Osteocyte (in vitro differentiated cells): ENCODE measurements around the gene KRT5. TPM values are rescaled to one million over a fixed set of nuclear protein-coding genes. Genes with fewer than 3 reads are reported as not detected.
A peak's percentile ranks its signal among the peaks of the same experiment; 100 is the strongest.
"Not testable (repeated sequence)": the region's sequence is repeated elsewhere in the genome, so short reads cannot be mapped to it uniquely, and the experiment has no call there.

Experiments
- DNase-seq: peaks from one replicate; pipeline ENCODE4 v3.0.0; 2021; ENCODE audit warnings: mixed read lengths; ENCODE audit not compliant: unreplicated experiment; ENCODE audit errors: extremely low spot score
- H3K27ac Mint-ChIP-seq: one replicate; pipeline ENCODE4 v1.8.0; 2021; ENCODE audit warnings: mild to moderate bottlenecking, mixed read lengths; ENCODE audit not compliant: unreplicated experiment
- H3K27me3 Mint-ChIP-seq: one replicate; pipeline ENCODE4 v1.8.0; 2021; ENCODE audit warnings: mixed read lengths; ENCODE audit not compliant: unreplicated experiment
- H3K36me3 Mint-ChIP-seq: one replicate; pipeline ENCODE4 v1.8.0; 2021; ENCODE audit warnings: mixed read lengths; ENCODE audit not compliant: unreplicated experiment
- H3K4me1 Mint-ChIP-seq: one replicate; pipeline ENCODE4 v1.8.0; 2021; ENCODE audit warnings: mixed read lengths; ENCODE audit not compliant: unreplicated experiment
- H3K4me3 Mint-ChIP-seq: one replicate; pipeline ENCODE4 v1.8.0; 2021; ENCODE audit warnings: mild to moderate bottlenecking, moderate library complexity, mixed read lengths; ENCODE audit not compliant: unreplicated experiment
- H3K9me3 Mint-ChIP-seq: one replicate; pipeline ENCODE4 v1.8.0; 2021; ENCODE audit warnings: mixed read lengths; ENCODE audit not compliant: unreplicated experiment
- total RNA-seq: library from RNA; stranded (reverse); gene quantifications from 2 replicates; pipeline ENCODE4 v1.2.1, GENCODE V29; 2021
- TF ChIP-seq, protein P1 (sequence below): fragments of 200-600 bp; sonication (generic); IDR thresholded peaks from 2 replicates; pipeline ENCODE4 v1.5.0; 2021; ENCODE audit warnings: antibody characterized with exemption, mild to moderate bottlenecking, moderate library complexity

Gene KRT5
- total RNA-seq, 1 donor from 2014 or later, result not detected

- TF ChIP-seq, protein P1, sequence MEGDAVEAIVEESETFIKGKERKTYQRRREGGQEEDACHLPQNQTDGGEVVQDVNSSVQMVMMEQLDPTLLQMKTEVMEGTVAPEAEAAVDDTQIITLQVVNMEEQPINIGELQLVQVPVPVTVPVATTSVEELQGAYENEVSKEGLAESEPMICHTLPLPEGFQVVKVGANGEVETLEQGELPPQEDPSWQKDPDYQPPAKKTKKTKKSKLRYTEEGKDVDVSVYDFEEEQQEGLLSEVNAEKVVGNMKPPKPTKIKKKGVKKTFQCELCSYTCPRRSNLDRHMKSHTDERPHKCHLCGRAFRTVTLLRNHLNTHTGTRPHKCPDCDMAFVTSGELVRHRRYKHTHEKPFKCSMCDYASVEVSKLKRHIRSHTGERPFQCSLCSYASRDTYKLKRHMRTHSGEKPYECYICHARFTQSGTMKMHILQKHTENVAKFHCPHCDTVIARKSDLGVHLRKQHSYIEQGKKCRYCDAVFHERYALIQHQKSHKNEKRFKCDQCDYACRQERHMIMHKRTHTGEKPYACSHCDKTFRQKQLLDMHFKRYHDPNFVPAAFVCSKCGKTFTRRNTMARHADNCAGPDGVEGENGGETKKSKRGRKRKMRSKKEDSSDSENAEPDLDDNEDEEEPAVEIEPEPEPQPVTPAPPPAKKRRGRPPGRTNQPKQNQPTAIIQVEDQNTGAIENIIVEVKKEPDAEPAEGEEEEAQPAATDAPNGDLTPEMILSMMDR, result no peak
- Mint-ChIP-seq H3K36me3 (no peaks in the 10 kb centered on the region), H3K9me3 (peaks cover 4% of the 10 kb centered on the region), H3K27ac (no peak overlapping the region), H3K4me1 (no peaks in the 10 kb centered on the region), H3K27me3 (peaks cover 65% of the 10 kb centered on the region), H3K4me3 (no peak overlapping the region)
- DNase-seq, result no peak
These were observed 6.5 kb downstream of the KRT5 start for GRCh38 chr12:52513736-52514135.

GRCh38 chr12:52508211-52508610 lies 12.0 kb downstream of the KRT5 start:
- Mint-ChIP-seq H3K36me3 (no peaks in the 10 kb centered on the region), H3K4me3 (no peak overlapping the region), H3K27ac (no peak overlapping the region), H3K9me3 (peaks cover 4% of the 10 kb centered on the region), H3K4me1 (no peaks in the 10 kb centered on the region), H3K27me3 (peaks cover 61% of the 10 kb centered on the region)
- TF ChIP-seq, protein P1, result no peak
- DNase-seq, result no peak

DNA sequence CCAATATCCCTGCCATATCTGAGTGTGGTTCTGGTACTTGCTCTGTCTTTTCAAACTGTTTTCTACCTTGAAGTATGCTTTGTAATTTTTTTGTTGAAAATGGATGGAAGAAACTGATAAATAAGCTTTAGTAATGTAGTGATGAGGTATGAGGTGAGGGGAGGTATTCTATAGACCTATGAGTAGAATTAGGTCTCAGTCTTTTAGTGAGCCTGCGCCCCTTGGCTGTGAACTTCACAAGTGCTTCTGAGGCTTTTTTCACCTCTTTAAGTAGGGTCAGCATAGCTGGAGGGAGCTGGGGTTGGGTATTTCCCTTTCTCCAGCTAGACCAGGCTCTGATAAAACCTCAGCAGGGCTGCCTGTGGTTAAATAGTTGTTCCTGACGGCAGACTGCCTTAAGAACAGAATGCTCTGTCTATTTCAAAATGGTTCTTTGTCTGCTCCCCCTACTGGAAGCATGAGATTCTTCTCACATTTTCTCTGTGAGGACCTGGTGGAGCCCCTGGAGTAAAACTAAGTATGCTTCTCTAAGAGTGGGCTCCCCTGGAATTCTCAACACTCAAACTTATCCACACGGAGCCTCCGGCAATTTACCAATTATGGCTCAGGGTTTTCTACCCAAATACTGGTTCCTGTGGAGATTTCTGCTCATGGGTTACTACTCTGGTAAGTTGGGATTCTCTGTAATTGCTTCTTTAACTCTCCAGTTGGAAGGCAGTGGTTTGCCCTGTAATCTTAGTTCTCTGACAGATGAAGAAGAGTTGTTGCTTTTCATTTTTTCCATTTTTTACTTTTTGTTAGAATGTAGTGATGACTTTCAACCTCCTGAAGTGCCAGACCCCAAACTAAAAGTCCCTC lies 13.1 kb downstream of the KRT5 start:
- H3K36me3 Mint-ChIP-seq, result no peaks in the 10 kb centered on the region
- no peak overlapping the region for H3K27ac Mint-ChIP-seq
- TF ChIP-seq, protein P1, result peak; percentile 67
- H3K4me1 Mint-ChIP-seq, result no peaks in the 10 kb centered on the region
- H3K9me3 Mint-ChIP-seq, result peaks cover 4% of the 10 kb centered on the region
- peaks cover 58% of the 10 kb centered on the region for H3K27me3 Mint-ChIP-seq
- no peak overlapping the region for H3K4me3 Mint-ChIP-seq
- no peak for DNase-seq

DNA sequence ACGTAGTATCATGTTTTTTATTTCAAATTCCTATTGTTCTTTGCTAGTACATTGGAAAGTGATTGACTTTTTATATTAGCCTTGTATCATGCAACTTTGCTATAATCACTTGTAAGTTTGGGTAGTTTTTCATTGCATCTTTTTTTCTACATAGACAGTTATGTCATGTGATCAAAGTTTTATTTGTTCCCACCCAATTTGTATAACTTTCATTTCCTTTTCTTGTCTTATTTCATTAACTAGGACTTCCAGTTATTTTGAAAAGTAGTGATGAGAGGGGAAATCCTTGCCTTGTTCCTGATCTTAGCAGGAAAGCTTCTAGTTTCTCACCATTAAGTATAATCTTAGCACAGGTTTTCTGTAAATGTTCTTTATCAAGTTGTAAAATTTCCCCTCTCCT lies 17.3 kb downstream of the KRT5 start:
- H3K9me3 Mint-ChIP-seq, result peaks cover 4% of the 10 kb centered on the region
- peaks cover 52% of the 10 kb centered on the region for H3K27me3 Mint-ChIP-seq
- no peak overlapping the region for H3K4me3 Mint-ChIP-seq
- no peak overlapping the region for H3K27ac Mint-ChIP-seq
- no peaks in the 10 kb centered on the region for H3K36me3 Mint-ChIP-seq
- peaks cover 2% of the 10 kb centered on the region for H3K4me1 Mint-ChIP-seq
- TF ChIP-seq, protein P1, result no peak
- DNase-seq, result no peak

DNA sequence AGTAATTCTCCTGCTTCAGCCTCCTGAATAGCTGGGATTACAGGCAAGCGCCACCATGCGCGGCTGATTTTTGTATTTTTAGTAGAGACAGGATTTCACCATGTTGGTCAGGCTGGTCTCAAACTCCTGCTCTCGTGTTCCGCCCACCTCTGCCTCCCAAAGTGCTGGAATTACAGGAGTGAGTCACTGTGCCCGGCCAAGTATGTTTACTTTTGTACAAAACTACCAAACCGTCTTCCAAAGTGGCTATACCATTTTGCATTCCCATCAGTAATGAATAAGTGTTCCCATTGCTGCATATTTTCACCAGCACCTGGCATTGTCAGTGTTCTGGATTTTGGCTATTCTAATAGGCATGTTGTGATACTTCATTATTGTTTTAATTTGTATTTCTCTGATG lies 18.7 kb downstream of the KRT5 start:
- H3K4me3 Mint-ChIP-seq, result no peak overlapping the region
- no peak for DNase-seq
- H3K4me1 Mint-ChIP-seq, result peaks cover 2% of the 10 kb centered on the region
- no peak overlapping the region for H3K27ac Mint-ChIP-seq
- H3K36me3 Mint-ChIP-seq, result no peaks in the 10 kb centered on the region
- TF ChIP-seq, protein P1, result no peak
- peaks cover 4% of the 10 kb centered on the region for H3K9me3 Mint-ChIP-seq
- H3K27me3 Mint-ChIP-seq, result peaks cover 47% of the 10 kb centered on the region

- peaks cover 44% of the 10 kb centered on the region for H3K27me3 Mint-ChIP-seq
- H3K36me3 Mint-ChIP-seq, H3K9me3 Mint-ChIP-seq, H3K4me3 Mint-ChIP-seq, H3K27ac Mint-ChIP-seq, DNase-seq, H3K4me1 Mint-ChIP-seq: not testable (repeated sequence)
These were observed 19.6 kb downstream of the KRT5 start for GRCh38 chr12:52500574-52500973.
